ENCODE results near the gene NAA80. TPM values are rescaled to one million over a fixed set of nuclear protein-coding genes. Genes with fewer than 3 reads are reported as not detected.
"Not testable (repeated sequence)": the region's sequence is repeated elsewhere in the genome, so short reads cannot be mapped to it uniquely, and the experiment has no call there.

Gene NAA80
- total RNA-seq, 1 experiment from 2014 or later: 1.9 TPM

DNA sequence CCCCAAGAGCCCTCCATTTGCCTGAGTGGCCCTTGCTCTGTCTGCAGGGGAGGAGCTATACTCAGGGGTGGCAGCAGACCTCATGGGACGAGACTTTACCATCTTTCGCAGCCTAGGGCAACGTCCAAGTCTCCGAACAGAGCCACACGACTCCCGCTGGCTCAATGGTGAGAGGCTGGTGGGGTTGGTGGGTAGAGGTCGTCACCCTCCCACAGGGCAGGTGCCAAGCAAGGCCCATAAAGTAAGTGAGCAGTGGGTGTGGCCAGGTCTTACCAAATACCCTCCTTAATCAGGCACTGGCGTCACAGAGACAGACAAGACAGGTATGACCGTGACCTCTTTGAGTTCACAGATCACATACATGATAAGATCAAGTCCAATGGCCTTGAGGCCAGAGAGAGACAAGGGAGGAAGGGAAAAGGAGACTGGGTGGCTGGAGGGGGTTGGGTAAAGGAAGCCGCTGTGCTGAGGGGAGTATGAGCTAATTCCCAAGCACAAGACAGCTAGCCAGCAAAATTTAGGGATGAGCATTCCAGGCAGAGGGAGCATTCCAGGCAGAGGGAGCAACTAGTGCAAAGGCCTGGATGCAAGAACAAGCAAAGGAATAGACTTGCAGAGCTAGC, 27.8 kb downstream of the NAA80 start:
- no peak for DNase-seq (ENCODE audit: low read depth)

DNA sequence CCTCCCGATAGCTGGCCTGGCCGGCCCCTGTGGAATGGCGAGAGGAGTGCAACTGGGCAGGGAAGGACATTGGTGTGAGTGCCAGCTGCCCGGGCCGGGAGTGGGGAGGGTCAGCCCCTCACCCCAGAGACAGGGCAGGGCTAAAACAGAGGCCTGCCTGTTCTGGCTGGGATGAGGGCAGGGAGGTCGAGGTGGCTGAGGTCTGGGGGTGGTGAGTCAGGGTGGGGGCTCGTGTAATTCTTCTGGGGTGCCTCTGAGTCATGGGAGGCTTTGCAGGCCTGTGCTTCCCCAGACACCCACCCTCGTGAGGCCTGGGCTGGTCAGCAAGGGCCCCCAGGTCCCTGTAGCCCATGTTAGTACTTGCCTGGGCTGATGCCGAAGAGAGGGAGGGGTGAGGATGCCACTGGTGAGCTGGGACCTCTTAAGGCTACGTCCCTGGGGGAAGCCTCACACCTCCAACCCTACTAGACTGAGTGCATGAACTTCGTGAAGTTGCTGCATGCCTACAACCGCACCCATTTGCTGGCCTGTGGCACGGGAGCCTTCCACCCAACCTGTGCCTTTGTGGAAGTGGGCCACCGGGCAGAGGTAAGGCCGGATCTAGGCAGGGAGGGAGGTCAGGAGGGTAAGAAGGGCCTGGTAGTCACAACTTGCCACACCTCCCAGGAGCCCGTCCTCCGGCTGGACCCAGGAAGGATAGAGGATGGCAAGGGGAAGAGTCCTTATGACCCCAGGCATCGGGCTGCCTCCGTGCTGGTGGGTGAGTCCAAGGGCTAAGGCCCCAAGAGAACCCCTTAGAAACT, 28.6 kb downstream of the NAA80 start:
- no peak for DNase-seq (ENCODE audit: low read depth)

DNA sequence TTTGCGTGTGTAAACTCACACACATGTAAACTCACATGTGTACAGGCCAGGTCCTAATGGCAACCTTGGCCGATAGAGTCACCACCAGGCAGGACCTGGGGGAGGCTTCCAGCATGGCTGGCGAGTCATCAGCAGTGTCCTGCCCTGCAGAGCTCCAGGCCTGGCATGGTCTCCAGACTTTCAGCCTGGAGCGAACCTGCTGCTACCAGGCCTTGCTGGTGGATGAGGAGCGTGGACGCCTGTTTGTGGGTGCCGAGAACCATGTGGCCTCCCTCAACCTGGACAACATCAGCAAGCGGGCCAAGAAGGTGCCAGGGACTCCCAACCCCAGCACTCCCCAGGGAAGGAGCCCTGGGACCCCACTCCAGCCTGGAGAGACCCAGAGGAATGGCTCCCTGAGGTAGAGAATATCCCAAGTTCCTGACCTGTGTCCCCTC, 29.2 kb downstream of the NAA80 start:
- peak; percentile 55 for DNase-seq (ENCODE audit: low read depth)

DNA sequence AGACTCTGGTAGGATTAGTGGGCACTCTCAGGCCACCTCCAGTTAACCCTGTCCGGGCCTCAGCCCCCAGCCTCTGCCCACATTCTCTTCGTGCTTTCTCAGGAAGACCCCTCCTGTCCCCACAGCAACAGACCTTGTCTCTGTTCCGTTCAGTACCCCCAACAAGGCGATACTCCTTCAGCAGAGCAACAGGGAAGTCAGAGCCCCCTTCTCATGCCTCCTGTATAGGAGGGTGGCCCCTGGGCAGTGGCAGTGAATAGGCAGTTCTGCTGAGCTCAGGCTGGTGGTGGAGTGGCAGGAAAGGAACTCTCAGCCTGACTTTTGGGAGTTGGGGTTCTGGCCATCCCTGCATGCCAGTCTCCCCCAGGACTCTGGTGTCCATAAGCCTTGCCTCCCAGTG, 29.7 kb downstream of the NAA80 start:
- no peak for DNase-seq (ENCODE audit: low read depth)

DNA sequence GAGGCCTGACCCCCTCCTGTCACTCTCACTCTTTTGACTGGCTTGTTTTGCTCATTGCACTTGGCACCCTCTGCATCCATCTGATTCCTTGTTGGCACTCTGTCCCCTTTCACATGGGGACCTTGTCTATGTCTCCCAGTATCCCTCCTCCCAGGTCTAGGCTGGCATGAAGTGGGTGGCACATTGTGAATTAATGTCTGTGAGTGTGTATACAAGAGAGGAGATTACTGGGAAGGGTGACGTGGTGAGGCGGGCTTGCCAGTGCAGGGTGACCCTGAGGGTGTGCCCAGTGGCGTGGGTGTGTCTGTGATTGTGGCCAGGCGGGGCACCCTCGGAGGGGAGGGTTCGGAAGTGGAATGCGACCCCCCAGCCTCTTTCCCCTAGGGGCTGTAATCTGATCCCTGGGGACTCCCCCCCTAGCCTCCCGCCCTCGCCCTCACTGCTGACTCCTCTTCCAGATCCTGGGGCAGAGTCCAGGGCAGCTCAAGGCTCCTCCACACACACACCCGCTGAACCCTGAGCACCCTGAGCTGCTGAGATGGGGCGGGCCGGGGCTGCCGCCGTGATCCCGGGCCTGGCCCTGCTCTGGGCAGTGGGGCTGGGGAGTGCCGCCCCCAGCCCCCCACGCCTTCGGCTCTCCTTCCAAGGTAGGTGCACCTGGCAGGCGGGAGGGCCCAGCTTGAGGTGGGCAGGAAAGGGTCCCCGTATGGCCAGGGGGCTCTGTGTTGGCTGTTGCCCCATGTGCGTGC, 30.3 kb downstream of the NAA80 start, which contains the start of gene SEMA3B:
Gene SEMA3B (plus strand): TSS at position 445 of the 749 bp plus-strand sequence. CDS start 94 bp downstream, at position 539.
- peak; percentile 69 for DNase-seq (ENCODE audit: low read depth)

DNA sequence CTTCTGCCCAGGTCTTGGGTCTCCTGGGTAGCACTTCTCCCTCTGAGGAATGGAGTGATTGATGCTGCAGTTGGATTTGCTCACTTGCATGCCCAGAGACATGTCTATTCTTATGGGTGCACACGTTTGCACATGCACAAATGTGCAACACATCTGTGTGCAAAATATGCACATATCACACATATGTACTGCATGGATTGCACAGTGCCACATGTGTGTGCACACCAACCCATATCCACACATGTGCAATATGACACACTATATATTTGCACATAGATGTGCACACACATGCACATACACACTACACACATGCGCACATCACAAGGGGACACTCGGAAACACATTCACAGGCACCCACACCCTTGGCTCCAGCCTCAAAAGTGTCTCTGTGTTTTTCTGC, 30.9 kb downstream of the NAA80 start:
- DNase-seq (ENCODE audit: low read depth): no peak

DNA sequence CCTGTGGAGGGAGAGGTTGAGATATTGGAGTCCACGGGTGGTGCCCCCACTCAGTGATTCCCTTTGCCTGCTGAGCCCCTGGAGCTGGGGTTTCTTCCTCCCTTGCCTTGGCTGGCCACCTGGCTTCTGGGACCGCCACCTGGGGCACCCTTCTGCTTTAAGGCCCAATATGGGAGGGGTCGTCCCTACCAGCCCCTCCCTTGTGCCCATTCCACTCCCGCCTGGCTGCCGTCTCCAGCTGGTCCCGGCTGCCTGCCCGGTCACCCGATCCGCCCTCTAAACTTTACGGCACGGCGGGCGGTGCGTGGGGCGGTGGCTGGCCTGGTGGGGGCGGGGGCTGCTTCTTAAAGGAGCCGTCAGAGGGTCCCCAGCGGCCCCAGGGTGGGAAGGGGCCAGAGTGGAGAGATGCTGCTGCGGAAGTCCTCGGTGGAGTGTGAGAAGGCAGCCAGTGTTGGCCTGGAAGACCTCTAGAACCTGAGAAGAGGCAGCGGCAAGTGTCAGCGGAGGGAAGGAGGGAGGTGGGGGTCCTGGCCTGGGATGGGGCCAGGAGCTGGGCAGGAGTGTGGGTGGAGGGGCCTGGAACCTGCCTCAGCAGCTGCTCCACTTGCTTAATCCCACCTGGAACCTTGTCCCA, 31.8 kb downstream of the NAA80 start:
- DNase-seq (ENCODE audit: low read depth): no peak

DNA sequence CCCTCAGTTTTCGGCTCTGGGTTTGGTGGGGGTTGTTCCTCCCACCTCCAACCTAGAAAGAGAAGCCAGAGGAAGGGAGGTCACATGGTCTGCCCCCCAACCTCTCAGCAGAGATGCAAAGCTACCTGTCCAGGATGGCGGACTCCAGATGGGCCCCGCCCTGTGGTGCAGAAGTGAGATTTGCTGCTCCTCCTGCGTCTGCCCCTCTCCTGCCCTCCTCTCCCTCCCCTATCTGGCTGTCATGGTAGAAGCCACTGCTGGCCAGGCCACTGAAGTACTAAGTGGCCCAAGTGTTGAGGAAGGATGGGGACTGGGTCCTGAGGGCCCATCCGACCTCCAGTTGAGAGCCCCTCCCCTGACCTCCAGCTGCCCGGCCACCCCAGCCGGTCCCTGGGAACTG, 32.4 kb downstream of the NAA80 start:
- DNase-seq (ENCODE audit: low read depth): no peak

DNA sequence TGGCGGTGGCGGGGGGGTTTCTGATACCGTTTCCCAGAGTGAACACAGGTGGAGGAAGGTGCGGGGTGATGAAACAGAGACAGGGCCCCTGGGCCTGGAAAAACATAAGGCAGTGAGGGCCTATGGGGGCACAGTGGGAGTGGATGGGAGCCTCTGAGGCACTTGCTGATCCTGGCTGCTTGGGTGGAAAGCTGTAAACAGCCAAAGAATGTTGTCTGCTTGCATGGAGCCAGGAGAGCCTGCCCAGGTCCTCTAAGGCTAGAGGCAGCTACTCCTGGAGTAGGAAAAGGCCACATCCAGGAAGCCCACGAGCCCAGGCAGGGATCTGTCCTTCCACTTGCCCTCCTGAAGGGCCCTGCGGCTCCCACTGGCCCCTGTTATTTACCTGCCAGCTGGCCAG, 33.2 kb downstream of the NAA80 start:
- DNase-seq (ENCODE audit: low read depth): no peak

DNA sequence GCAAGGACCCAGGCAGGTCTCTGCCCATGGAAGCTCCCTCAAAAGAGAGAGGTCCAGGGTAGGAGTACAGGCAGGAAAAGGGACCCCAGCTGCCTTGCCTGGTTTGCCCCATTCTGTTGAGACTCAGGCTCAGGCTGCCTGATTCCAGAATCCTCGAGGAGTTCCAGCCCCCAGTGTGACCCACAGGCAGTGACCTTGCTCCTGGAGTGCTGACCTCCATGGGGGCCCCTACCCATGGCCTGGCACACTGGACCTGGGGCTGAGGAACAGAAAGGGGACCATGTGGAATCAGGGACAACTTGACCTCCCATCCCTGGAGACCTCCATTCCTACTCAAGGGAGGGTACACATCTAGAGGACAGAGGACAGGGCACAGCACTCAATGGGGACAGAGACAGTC, 33.6 kb downstream of the NAA80 start:
- DNase-seq (ENCODE audit: low read depth): no peak

DNA sequence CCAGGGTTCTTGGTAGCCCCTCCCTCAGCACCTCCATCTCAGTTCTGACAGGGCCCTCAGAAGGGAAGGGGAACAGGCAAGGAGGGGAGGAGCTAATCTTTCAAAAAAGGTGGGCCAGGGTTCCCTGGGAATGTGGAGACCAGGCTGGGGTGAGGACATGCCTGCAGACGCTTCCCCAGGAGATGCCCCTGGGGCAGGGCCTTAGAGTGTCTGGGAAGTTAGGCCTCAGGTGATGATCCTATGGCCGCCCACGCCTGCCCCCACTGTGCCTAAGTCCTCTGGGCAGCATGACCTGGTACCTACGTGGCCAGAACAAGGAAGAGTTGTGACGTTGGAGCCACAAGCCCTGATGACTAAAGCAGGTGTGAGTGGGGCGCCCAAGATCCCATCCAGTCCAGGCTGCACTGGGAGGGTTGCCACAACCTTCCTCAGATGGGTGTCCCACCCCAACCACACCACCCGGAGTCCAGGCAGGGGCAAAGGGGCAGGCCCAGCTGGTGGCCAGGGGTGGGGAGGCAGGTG, 34.2 kb downstream of the NAA80 start:
- no peak for DNase-seq (ENCODE audit: low read depth)

DNA sequence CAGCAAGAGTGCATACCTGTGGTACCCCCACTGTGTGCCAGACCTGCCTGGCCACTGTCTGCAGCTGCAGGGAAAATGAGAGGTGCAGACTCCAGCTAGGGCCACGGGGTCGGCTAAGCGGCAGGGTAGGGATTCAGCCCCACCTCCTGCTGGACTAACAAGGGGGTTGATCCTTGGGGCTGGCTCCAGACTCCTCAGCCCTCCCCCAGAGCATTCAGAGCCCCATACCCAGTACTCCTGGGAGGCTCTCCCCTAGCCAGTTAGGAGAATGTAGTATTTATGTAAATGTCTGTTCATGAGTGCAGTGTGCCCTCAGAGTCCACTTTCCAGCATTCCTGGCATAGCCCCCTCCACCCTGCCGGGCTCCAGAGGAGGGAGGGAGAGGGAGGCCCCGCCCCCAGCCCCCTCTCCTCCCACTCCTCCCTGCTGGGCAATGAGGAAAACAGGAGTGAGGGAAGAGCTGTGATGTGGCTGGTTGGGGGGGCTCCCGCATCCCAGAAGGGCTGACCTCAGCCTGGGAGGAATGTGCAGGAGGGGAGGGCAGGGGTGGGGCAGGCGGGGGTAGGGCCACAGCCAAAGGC, 34.7 kb downstream of the NAA80 start:
- peak; percentile 91 for DNase-seq (ENCODE audit: low read depth)

DNA sequence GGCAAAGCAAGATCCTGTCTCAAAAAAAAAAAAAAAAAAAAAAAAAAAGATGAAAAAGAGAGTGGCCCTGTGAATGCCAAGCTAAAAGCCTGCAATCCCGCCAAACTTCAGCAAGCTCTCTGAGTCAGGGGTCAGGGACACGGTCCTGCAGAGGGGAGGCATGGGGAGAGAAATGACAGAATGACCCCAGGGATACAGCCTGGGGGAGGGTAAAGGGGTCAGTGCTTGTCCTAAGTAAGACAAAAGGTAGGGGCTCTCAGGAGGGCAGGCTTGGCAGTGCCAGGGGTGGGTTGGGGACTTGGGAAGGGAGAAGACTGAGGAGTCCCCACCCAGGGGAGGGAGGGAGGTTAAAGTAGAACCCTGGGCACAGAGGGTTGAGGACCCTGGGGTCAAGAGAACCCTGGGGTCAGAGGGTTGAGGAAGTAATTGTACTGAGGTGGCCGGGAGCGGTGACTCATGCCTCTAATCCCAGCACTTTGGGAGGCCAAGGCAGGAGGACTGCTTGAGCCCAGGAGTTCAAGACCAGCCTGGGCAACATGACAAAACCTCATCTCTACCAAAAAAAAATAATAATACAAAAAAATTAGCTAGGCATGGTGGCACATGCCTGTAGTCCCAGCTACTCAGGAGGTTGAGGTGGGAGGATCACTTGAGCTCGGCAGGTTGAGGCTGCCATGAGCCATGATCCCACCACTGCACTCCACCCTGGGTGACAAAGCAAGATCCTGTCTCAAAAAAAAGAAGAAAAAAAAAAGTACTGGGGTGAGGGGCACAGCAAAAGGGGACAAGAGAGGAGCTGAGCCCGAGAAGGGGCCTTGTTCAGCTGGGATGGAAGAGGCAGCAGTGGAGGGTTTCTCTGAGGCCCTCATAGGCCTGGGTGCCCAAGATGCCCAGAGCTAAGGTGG, 35.5 kb downstream of the NAA80 start:
- no peak for DNase-seq (ENCODE audit: low read depth)

DNA sequence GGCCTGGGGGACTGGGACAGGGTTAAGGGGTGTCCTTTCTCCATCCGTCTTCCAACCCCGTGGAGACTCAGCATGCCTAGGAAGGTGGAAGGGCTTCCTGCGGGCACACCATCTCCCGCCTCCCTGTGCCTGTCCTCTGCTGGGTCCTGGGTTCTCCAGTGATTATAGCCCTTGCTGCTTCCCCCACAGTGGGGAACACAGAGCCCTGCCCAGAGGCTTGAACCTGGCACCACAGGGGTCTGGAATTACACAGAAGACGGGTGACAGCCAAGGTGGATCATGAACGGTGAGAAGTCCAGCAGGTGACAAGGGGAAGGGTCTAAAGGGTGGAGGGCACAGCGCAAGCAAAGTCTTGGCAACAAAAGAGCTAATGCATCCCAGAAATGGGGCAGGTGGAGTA, 36.4 kb downstream of the NAA80 start:
- no peak for DNase-seq (ENCODE audit: low read depth)

DNA sequence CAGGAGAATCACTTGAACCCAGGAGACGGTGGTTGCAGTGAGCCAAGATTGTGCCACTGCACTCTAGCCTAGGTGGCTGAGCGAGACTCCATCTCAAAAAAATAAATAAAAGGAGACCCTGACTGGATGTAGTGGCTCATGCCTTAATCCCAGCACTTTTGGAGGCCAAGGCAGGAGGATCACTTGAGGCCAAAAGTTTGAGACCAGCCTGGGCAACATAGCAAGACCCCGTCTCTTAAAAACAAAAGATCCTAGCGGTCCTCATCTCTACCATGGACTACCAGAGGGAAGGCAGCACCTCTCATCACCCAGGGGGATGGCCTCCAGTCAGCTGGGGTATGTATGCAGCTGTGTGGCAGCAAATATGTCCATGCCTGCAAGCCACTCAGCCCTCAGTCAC, 37.0 kb downstream of the NAA80 start:
- DNase-seq (ENCODE audit: low read depth): not testable (repeated sequence)

DNA sequence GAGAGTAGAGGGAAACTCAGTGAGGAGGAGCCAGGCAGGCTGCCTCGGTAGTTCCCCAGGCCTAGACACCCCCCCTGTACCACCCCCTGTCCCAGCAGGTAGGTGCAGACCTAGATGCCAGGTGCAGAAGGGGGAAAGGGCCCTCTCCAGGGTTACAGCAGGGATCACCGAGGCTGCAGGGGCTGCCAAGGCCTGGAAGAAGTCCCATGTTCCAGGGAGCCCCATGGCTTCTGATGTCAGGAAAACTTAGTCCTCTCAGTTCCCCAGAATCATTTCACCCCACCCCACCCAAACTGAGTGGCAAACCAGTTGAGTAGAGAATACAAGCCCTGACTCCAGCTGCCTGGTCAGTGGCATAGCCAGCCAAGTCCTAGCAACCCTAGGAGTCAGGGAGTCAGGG, 37.7 kb downstream of the NAA80 start:
- no peak for DNase-seq (ENCODE audit: low read depth)

DNA sequence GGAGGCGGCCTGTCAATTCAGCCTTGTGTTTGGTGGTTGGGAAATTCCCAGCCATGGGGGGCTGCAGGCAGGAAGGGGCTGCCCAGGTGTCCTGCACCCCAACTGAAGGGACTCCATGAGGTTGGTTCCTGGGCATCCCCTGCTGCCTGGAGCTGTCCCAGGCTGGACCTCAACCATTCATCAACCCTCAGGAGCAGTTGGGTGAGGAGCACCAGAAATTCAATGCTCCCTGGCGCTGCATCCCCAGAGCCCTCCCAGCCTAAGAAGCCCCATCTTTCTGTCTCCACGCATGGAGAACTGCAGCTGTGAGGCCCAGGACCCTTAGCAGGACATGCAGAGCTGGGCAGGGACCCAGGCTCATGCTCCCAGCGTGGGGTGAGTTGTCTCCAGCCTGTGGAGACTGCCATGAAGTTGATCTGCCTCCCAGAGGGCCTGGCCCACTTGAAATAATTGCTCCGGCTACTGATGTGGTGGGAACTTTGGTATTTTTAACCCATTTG, 38.2 kb downstream of the NAA80 start:
- no peak for DNase-seq (ENCODE audit: low read depth)

DNA sequence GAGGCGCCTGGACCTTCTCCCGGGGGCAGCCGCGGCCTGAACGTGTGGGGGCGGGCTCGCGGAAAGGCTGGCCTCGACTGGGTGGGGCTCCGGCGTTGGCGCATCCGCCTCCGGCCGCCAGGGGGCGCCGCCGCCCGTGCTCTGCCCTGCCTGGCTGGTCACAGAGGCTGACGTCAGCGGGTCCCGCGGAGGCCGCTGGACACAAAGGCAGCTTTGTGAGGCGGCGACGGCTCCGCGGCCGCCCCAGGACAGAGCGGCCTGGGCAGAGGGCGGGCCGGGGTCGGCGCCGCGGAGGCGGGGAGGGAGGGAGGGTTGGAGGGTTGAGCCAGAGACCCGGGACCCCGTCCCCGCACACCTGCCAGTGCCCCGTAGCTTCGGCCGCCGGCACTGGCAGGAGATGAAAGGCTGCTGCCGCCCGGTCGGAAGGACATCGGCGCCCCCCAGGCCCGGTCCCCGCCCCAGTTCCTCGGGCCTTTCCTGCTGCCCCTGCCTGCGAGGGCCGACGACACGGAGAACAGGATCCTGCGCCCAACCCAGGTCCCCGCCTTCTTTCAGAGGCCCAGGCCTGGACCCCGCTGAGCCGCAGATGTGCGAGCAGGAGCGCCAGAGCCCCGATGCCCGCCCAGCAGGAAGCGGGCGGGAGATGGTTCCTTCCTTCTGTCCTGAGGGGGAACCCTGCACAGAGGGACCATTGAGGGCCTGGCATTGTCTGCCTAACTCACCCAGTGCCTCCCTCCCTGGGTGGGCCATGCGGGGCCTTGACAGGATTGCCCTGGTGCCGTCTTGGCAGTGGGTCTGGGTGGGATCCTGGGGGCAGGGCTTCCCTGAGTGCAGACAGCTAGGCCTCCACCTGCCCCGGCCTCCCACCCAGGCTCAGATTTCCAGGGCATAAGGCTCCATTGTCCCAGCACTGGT, 38.9 kb downstream of the NAA80 start:
- DNase-seq (ENCODE audit: low read depth): peak; percentile 92

DNA sequence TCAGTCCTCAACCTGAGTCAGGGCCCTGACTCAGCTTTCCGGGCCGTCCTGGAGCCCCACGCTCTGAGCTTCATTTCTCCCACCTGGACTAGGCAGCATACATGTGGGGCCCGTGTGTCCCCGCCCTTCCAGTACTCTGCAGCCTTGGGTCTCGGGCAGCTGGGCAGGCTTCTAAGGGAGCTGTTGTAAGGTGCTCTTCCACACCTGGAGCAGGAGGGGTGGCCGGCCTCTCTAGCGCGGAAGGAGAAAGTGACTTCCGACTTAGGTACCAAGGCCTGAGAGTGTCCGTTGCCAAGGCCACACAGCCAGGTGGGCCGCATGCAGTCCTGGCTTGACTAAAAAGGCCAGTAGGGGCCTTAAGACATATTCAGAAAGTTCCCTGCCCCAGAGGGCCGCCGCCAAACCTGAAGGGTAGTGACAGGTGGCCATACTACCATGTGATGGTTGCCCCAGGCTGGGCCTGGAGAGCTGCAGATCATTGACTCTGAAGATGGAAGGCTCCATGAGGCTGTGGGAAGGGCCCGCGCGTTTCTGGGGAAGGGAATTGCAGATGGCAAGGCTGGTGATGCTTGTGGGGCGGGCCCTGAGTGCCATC, 39.7 kb downstream of the NAA80 start:
- DNase-seq (ENCODE audit: low read depth): no peak
